Natural killer cell treated with Interleukin-12 subunit alpha and Interleukin-12 subunit beta and Interleukin-15 and Interleukin-18, amount 100 ng/mL, for 72 hours (primary cell): ENCODE measurements around the gene ANKRD36. TPM values are rescaled to one million over a fixed set of nuclear protein-coding genes. Genes with fewer than 3 reads are reported as not detected.
"Not testable (repeated sequence)": the region's sequence is repeated elsewhere in the genome, so short reads cannot be mapped to it uniquely, and the experiment has no call there.

ENCODE experiments used
- ATAC-seq, 2 donors: fragments of 150-1000 bp; cut with Tn5 transposase in 1 of 2; sonication (Bioruptor Pico), chemical (Tn5 transposase) in 1 of 2; 2 replicates each; pipeline ENCODE4 v1.10.0; 2021
- DNase-seq: peaks from one replicate; pipeline ENCODE4 v3.0.0; 2022; ENCODE audit warnings: low spot score
- H3K27ac Mint-ChIP-seq, 2 donors: 1 replicate in 1 of 2; 2 replicates in 1 of 2; pipeline ENCODE4 v1.8.0; 2022; ENCODE audit warnings: mixed read lengths in 2 of 2, mild to moderate bottlenecking in 1 of 2, moderate library complexity in 1 of 2
- H3K27me3 Mint-ChIP-seq, 2 donors: 1 replicate in 1 of 2; 2 replicates in 1 of 2; pipeline ENCODE4 v1.8.0; 2022; ENCODE audit warnings: mixed read lengths in 2 of 2
- H3K36me3 Mint-ChIP-seq: one replicate; pipeline ENCODE4 v1.8.0; 2022; ENCODE audit warnings: mixed read lengths
- H3K4me1 Mint-ChIP-seq, 2 donors: 1 replicate in 1 of 2; 2 replicates in 1 of 2; pipeline ENCODE4 v1.8.0; 2022; ENCODE audit warnings: low read depth in 2 of 2, mixed read lengths in 2 of 2, mild to moderate bottlenecking in 1 of 2
- H3K4me3 Mint-ChIP-seq: one replicate; pipeline ENCODE4 v1.8.0; 2022; ENCODE audit warnings: mixed read lengths
- H3K9me3 Mint-ChIP-seq: 2 replicates; pipeline ENCODE4 v1.8.0; 2022; ENCODE audit warnings: mixed read lengths
- total RNA-seq, 2 donors: library from RNA; stranded (reverse); gene quantifications; one replicate each; pipeline ENCODE4 v1.2.3, GENCODE V29; 2022

ANKRD36 gene
- total RNA-seq, 2 donors from 2014 or later = 28.5 to 71.0 TPM

DNA sequence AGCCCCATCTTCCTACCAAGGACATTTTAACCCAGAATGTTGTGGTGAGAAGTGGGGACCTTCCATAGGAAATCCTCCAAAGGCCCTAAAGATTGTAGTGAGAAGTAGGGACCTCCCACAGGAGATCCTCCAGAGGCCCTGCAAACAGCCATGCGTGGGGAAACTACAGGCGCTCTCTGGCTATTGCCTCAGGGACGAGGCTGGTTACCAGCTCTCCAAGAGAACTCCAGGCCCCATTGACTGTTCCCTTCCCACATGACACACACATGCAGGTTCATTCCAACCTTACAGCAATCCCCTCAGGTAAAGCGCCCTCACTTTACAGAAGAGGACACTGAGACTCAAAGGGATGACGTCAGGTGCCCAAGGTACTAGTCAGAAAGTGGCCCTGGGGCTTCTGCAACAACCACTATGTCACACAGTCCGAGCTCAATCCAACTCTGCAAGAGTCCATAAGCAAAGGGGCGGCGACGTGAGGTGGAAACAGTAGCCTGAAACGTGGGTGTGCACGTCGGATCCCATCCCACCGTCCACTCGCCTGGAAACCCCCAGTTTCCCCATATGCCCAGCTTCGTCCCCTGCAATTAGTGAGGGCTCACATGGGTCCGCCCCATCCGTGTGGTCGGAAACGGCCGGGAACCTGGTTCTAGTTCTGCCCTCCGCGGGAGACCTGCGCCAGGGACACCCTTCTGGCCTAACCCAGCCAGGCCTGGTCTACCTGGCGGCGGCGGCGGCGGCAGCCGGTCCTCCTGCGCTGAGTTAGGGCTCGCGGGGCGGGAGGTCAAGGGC lies 18.8 kb upstream of the ANKRD36 start:
- not testable (repeated sequence) for DNase-seq, H3K27ac Mint-ChIP-seq, H3K4me1 Mint-ChIP-seq, H3K36me3 Mint-ChIP-seq, H3K9me3 Mint-ChIP-seq
- peak; percentile 26 to 32 for ATAC-seq
- Mint-ChIP-seq H3K27me3 (peaks cover 9 to 21% of the 10 kb centered on the region in 2 donors), H3K4me3 (peak overlapping the region; percentile 25)

DNA sequence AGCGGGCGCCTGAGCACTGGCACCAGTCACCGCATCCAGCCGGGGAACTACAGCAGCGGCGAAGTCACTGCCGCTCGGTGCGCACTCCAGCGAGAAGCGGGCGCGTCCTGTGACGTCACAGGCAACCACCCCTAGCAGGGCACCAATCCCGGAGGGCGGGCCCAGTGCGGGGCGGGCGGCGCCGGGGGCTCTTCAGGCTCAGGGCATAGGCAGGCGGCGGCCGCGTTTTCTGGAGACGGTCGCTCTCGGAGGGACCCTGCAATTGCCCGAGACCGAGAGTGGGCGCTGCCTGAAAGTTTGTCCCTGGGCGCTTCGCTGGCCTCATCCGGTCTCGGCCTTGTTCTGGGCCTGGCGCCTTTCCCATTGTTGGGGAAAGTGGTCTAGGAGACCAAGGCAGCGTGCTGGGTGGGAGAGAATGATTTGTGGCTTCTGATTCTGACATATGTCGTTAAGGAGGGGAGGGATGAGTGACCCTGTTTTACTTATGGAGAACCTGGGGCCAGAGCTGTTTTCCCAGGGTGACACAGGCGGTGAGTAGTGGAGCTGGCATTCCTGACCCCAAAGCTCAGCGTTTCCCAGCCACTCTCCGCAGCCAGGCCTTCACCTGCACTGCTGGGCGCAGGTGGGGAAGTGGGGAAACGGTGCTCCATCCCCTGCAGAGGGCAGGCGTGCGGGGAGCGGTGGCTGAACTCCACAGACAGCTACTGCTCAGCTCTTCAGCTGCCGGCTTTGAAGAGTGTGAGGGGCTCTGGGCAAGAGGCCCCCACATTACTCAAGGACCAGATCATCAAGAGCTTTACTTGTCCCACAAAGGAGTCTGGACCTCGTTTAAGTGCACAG lies 18.0 kb upstream of the ANKRD36 start, which contains the start of gene FAHD2B:
TSS of gene FAHD2B (minus strand) at position 111 of the 840 bp plus-strand sequence. CDS start 3,176 bp downstream, outside the sequence.
- not testable (repeated sequence) for H3K36me3 Mint-ChIP-seq, H3K9me3 Mint-ChIP-seq, H3K4me1 Mint-ChIP-seq
- H3K27me3 Mint-ChIP-seq = peaks cover 9 to 26% of the 10 kb centered on the region in 2 donors
- H3K4me3 Mint-ChIP-seq = peak within 1 kb of the TSS; percentile 63
- DNase-seq = peak; percentile 92
- peak within 1 kb of the TSS; percentile 46 to 75 for H3K27ac Mint-ChIP-seq
- ATAC-seq = peak; percentile 96 to 97

DNA sequence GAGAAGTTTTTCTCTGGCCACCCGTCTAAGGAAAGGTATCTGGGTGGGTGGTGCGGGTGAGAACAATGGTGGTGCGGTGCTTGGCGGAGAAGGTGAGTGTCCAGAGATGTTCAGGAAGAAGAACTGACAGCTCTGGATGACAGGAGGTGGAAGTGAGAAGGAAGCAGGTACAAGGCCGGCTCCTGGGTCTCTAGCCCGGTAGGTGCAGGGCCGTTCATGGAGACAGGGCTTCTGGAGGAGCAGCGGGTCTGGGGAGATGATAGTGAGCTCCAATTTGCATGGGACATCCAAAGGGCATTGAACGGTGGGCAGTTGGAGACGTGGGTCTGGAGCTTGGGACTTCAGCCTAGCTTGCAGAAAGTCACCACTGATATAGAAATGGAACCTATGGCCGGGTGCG lies 17.3 kb upstream of the ANKRD36 start:
- ATAC-seq (no peak), DNase-seq (no peak)
- no peaks in the 10 kb centered on the region for H3K4me1 Mint-ChIP-seq
- no peaks in the 10 kb centered on the region for H3K36me3 Mint-ChIP-seq
- peaks cover 11 to 31% of the 10 kb centered on the region in 2 donors for H3K27me3 Mint-ChIP-seq
- H3K4me3 Mint-ChIP-seq = peak overlapping the region; percentile 63
- H3K9me3 Mint-ChIP-seq = no peaks in the 10 kb centered on the region
- H3K27ac Mint-ChIP-seq = peak overlapping the region; percentile 46 to 75

DNA sequence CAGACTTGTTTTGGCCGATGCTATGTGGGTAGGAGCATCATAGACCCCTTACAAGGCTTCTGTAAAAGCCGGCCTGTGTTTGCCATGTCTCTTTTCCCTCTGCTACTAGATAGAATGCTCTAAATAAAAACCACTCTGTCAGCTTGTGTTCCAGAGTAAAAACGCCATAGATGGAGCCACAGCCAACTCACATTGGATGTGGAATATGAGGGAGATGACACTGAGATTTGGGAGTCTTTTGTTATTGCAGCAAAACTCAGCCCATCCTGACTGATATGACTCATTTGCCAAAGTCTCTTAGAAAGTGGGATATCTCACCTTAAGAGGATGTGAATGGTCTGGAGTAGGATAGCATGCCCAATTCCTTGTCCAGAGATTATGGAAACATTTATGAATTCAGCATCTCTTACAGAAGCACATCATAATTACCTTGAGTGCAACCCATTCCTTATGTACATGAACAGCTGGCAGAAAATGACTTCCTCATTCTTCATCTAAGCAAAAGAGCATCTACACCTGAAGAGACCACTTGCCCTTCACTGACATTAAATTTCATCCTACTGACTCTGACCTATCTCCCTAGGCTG lies 14.1 kb upstream of the ANKRD36 start:
- not testable (repeated sequence) for H3K4me3 Mint-ChIP-seq, DNase-seq, H3K27ac Mint-ChIP-seq, ATAC-seq, H3K4me1 Mint-ChIP-seq, H3K36me3 Mint-ChIP-seq, H3K9me3 Mint-ChIP-seq
- H3K27me3 Mint-ChIP-seq = peaks cover 18 to 49% of the 10 kb centered on the region in 2 donors

DNA sequence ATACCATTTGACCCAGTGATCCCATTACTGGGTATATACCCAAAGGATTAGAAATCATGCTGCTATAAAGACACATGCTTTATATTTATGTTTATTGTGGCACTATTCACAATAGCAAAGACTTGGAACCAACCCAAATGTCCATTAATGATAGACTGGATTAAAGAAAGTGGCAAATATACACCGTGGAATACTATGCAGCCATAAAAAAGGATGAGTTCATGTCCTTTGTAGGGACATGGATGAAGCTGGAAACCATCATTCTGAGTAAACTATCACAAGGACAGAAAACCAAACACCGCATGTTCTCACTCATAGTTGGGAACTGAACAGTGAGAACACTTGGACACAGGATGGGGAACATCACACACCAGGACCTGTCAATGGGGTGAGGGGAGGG lies 6.1 kb upstream of the ANKRD36 start:
- ATAC-seq, H3K27ac Mint-ChIP-seq, H3K9me3 Mint-ChIP-seq, H3K36me3 Mint-ChIP-seq, DNase-seq, H3K4me3 Mint-ChIP-seq, H3K4me1 Mint-ChIP-seq: not testable (repeated sequence)
- H3K27me3 Mint-ChIP-seq = peaks cover 35 to 49% of the 10 kb centered on the region in 2 donors

DNA sequence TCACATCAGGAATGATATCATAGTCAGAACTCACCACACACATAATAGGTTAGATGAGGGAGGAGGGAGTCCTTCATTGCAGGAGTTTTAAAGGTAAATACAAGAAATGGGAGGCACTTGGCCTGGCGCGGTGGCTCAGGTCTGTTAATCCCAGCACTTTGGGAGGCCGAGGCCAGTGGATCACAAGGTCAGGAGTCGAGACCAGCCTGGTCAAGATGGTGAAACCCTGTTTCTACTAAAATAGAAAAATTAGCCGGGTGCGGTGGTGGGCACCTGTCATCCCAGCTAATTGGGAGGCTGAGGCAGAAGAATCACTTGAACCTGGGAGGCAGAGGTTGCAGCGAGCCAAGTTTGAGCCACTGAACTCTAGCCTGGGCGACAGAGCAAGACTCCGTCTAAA lies 1.7 kb upstream of the ANKRD36 start:
- H3K4me3 Mint-ChIP-seq, H3K36me3 Mint-ChIP-seq, H3K9me3 Mint-ChIP-seq, H3K27ac Mint-ChIP-seq, DNase-seq, H3K4me1 Mint-ChIP-seq, ATAC-seq: not testable (repeated sequence)
- H3K27me3 Mint-ChIP-seq = peaks cover 20 to 26% of the 10 kb centered on the region in 2 donors

DNA sequence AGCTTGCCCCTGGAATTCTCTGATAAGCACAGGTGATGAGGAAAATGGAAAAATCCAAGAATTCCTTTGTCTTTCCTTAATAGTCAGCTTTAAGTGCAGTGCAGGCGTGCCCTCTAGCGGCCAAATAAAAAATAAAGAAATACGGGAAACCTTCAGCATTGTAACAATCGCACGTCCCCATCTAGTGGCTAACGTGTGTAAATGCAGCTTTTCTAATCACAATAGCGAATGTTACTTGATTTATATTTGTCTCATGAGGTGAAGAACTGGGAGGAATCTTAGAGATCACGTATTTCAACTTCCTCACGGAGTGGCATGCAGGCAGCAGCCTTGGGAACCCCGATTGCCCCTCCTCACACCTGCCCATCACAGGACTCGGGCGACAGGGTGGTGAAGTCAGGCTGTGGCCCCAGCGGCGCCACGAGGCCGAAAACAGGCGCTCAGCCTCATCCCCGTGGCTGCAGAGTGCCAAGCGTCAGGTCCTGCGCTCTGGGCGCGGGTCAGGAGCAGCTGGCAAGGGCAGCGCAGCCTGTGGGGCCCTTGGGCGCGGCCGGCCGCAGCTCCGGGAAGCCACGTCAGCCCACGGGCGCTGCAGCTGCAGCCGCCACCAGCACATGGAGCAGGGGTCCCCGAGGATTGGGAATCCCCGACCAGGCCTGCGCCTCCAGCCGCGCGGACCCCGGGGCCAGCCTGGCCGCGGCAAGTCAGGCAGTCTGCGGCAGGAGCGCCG lies 468 bp upstream of the ANKRD36 start:
- H3K9me3 Mint-ChIP-seq, H3K36me3 Mint-ChIP-seq, H3K4me1 Mint-ChIP-seq: not testable (repeated sequence)
- Mint-ChIP-seq H3K27ac (peak overlapping the region; percentile 79 to 87), H3K27me3 (peaks cover 17 to 26% of the 10 kb centered on the region in 2 donors), H3K4me3 (peak overlapping the region; percentile 100)
- ATAC-seq (peak; percentile 77 to 81), DNase-seq (peak; percentile 71)

DNA sequence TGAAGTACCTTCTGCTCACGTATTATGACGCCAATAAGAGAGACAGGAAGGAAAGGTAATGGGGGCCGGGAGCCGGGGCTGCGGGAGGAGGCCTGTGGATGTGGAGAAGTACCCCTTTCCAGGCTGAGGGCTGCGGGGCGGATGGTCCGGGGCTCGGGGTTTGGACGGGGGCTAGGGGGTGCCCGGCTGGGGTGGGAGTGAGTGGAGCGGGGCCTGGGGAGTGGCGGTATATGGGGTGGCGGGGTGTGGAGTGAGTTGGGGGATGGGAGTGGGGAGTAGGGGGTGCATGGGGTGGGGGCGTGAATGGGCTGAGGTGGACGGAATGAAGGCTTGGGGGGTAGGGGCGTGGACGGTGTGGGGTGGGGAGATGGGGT lies 916 bp downstream of the ANKRD36 start:
- DNase-seq, H3K4me1 Mint-ChIP-seq, H3K36me3 Mint-ChIP-seq, H3K9me3 Mint-ChIP-seq: not testable (repeated sequence)
- peaks cover 13 to 19% of the 10 kb centered on the region in 2 donors for H3K27me3 Mint-ChIP-seq
- H3K4me3 Mint-ChIP-seq = peak overlapping the region; percentile 100
- peak overlapping the region; percentile 95 to 97 for H3K27ac Mint-ChIP-seq
- peak; percentile 29 to 34 for ATAC-seq

DNA sequence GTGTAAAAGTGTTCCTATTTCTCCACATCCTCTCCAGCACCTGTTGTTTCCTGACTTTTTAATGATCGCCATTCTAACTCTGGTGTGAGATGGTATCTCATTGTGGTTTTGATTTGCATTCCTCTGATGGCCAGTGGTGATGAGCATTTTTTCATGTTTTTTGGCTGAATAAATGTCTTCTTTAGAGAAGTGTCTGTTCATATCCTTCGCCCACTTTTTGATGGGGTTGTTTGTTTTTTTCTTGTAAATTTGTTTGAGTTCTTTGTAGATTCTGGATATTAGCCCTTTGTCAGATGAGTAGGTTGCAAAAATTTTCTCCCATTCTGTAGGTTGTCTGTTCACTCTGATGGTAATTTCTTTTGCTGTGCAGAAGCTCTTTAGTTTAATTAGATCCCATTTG lies 16.1 kb downstream of the ANKRD36 start:
- peaks cover 12% of the 10 kb centered on the region for H3K36me3 Mint-ChIP-seq
- not testable (repeated sequence) for H3K4me3 Mint-ChIP-seq, H3K27ac Mint-ChIP-seq, DNase-seq, H3K9me3 Mint-ChIP-seq, H3K27me3 Mint-ChIP-seq, ATAC-seq, H3K4me1 Mint-ChIP-seq

DNA sequence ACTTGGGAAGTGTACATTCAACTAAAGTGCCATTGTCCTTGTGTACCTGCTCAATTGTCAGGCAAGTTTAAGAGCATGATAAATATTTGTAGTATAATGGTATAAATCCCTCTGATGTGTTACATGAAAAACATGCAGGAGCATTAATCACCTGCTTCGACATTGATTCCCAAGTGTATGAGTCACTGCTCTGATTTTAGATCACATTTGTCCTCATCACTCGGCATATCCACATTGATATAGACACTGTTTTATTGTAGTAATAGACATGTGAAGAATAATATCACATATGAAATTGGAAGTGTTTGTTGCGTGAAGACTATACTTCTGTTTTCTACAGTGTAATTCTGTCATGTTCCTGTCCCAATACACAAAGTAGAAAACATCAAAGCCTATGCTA lies 31.1 kb downstream of the ANKRD36 start:
- ATAC-seq, DNase-seq, H3K9me3 Mint-ChIP-seq, H3K27me3 Mint-ChIP-seq, H3K4me3 Mint-ChIP-seq, H3K4me1 Mint-ChIP-seq, H3K27ac Mint-ChIP-seq: not testable (repeated sequence)
- peaks cover 17% of the 10 kb centered on the region for H3K36me3 Mint-ChIP-seq

DNA sequence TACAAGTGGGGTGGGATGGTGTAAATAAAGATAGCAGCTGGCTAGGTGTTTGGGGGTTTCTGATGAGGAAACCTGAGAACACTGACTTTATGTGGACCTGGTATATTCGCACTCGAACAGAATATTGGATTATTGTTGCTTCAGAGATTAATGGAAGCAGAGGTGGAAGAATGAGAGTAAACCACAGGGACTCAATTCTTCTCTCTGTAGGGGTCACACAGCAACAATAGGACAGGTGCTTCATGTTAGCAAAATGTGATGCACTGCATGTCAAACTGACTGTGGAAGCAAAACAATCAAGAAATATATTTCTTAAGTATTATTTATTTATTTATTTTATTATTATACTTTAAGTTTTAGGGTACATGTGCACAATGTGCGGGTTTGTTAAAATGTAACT lies 53.6 kb downstream of the ANKRD36 start:
- not testable (repeated sequence) for H3K4me3 Mint-ChIP-seq, H3K4me1 Mint-ChIP-seq, H3K9me3 Mint-ChIP-seq, H3K27me3 Mint-ChIP-seq, ATAC-seq, DNase-seq, H3K27ac Mint-ChIP-seq
- peaks cover 35% of the 10 kb centered on the region for H3K36me3 Mint-ChIP-seq

DNA sequence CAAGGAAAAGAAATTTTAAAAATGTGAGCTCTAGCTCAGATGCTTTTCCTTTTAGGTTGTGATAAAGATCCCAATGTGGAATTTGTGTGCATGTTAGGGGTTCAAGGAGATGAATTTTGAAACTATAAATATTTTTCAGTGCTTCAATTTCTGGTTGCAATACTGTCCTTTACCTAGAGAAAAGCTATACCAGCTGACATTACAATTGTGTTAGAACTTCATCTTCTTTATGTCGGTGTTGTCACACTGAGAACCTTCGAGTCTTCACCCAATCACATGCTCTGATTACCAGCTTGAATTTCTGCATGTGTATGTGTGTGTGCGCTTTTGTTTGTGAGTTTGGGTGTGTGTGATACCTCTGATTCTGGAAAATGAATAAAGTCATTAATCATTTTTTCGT lies 55.0 kb downstream of the ANKRD36 start:
- H3K4me1 Mint-ChIP-seq, DNase-seq, ATAC-seq, H3K4me3 Mint-ChIP-seq, H3K27ac Mint-ChIP-seq, H3K9me3 Mint-ChIP-seq, H3K27me3 Mint-ChIP-seq: not testable (repeated sequence)
- peaks cover 35% of the 10 kb centered on the region for H3K36me3 Mint-ChIP-seq

DNA sequence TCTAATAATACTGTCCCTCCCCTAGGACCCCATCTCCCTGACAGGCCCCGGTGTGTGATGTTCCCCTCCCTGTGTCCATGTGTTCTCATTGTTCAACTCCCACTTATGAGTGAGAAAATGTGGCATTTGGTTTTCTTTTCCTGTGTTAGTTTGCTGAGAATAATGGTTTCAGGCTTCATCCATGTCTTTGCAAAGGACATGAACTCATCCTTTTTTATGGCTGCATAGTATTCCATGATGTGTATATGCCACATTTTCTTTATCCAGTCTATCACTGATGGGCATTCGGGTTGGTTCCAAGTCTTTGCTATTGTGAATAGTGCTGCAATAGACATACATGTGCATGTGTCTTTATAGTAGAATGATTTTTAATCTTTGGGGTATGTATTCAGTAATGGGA lies 55.6 kb downstream of the ANKRD36 start:
- H3K27me3 Mint-ChIP-seq, DNase-seq, H3K27ac Mint-ChIP-seq, H3K9me3 Mint-ChIP-seq, ATAC-seq, H3K4me3 Mint-ChIP-seq, H3K4me1 Mint-ChIP-seq: not testable (repeated sequence)
- peaks cover 40% of the 10 kb centered on the region for H3K36me3 Mint-ChIP-seq
